GM12878 (cell line): Measurements from ENCODE around the gene DUSP10. TPM values are rescaled to one million over a fixed set of nuclear protein-coding genes. Genes with fewer than 3 reads are reported as not detected.
A peak's percentile ranks its signal among the peaks of the same experiment; 100 is the strongest.

ENCODE experiments used
- ATAC-seq: fragments of 200-7000 bp; cut with Tn5 transposase; 3 replicates; pipeline ENCODE4 v1.9.1; 2020; ENCODE audit warnings: mild to moderate bottlenecking, moderate library complexity
- BruUV-seq: library from RNA; stranded (reverse); fragments of 400-500 nt; replicated peaks from 2 replicates; lab custom pipeline; 2021; lab: Mats Ljungman, UMichigan
- CTCF ChIA-PET: fragments of 300-600 bp; sonication (Branson Sonifier 250); formaldehyde crosslinking; extraction: SDS; loops from one replicate; lab custom pipeline; 2021; ENCODE audit warnings: inconsistent platforms; lab: Yijun Ruan, JAX
- POLR2A ChIA-PET: fragments of 350-600 bp; formaldehyde crosslinking; extraction: SDS; loops from one replicate; lab custom pipeline; 2021; ENCODE audit warnings: inconsistent platforms; lab: Charles Lee
- RAD21 ChIA-PET: fragments of 300-600 bp; sonication (Branson Sonifier 250); formaldehyde crosslinking; loops from one replicate; lab custom pipeline; 2023; ENCODE audit warnings: antibody characterized with exemption; ENCODE audit not compliant: unreplicated experiment; lab: Charles Lee
- SMC1A ChIA-PET: fragments of 300-600 bp; sonication (Branson Sonifier 250); formaldehyde crosslinking; loops from one replicate; lab custom pipeline; 2023; ENCODE audit not compliant: unreplicated experiment, uncharacterized antibody; lab: Charles Lee
- DNase-seq: peaks from one replicate; pipeline ENCODE4 v3.0.0-alpha.2; 2011; ENCODE audit warnings: low read depth, low spot score
- FAIRE-seq: peaks from 3 replicates; lab custom pipeline; 2011; peaks lifted over from hg19 to GRCh38; lab: Jason Lieb, UNC
- H2AFZ ChIP-seq: 2 replicates; pipeline ENCODE4 v1.6.0; 2011; ENCODE audit warnings: low read depth, low read length, control low read depth; ENCODE audit not compliant: control insufficient read depth
- H3K27ac ChIP-seq: 2 replicates; pipeline ENCODE4 v1.5.1; 2011; ENCODE audit warnings: control low read depth; ENCODE audit not compliant: control insufficient read depth, insufficient read depth
- H3K27me3 ChIP-seq, 2 experiments: replicated peaks in 1 of 2; 2 replicates each; pipeline versions ENCODE4 v1.6.0 to v1.6.1; 2011; ENCODE audit warnings: low read length in 1 of 2; ENCODE audit not compliant: control insufficient read depth in 2 of 2, insufficient read depth in 2 of 2
- H3K36me3 ChIP-seq, 2 experiments: 2 replicates each; pipeline ENCODE4 v1.5.1; 2011; ENCODE audit warnings: low read length in 1 of 2; ENCODE audit not compliant: control insufficient read depth in 2 of 2, insufficient read depth in 2 of 2
- H3K4me1 ChIP-seq: 2 replicates; pipeline ENCODE4 v1.6.1; 2011; ENCODE audit warnings: mild to moderate bottlenecking, low read length, moderate library complexity, mixed read lengths; ENCODE audit not compliant: control insufficient read depth, insufficient read depth
- H3K4me2 ChIP-seq: 2 replicates; pipeline ENCODE4 v1.6.0; 2011; ENCODE audit warnings: control low read depth; ENCODE audit not compliant: control insufficient read depth, insufficient read depth
- H3K4me3 ChIP-seq: fragments of 200-600 bp; sonication (generic); 2 replicates; pipeline ENCODE4 v1.5.1; 2016
- H3K79me2 ChIP-seq: 2 replicates; pipeline ENCODE4 v1.6.0; 2011; ENCODE audit warnings: low read length; ENCODE audit not compliant: control insufficient read depth, insufficient read depth
- H3K9ac ChIP-seq: 2 replicates; pipeline ENCODE4 v1.8.0; 2011; ENCODE audit warnings: low read length, control low read depth, mixed read lengths; ENCODE audit not compliant: control insufficient read depth, insufficient read depth
- H3K9me3 ChIP-seq: replicated peaks from 3 replicates; pipeline ENCODE4 v1.5.1; 2011; ENCODE audit warnings: mild to moderate bottlenecking, low read length; ENCODE audit not compliant: control insufficient read depth, insufficient read depth
- H4K20me1 ChIP-seq: 2 replicates; pipeline ENCODE4 v1.6.0; 2011; ENCODE audit not compliant: control insufficient read depth, insufficient read depth
- CHD4 ChIP-seq: fragments of 200-600 bp; sonication (generic); IDR thresholded peaks from 2 replicates; pipeline ENCODE4 v1.6.1; 2016; ENCODE audit warnings: mild to moderate bottlenecking
- EGR1 ChIP-seq, 2 experiments: IDR thresholded peaks; 1 replicate in 1 of 2; 2 replicates in 1 of 2; pipeline ENCODE4 v1.6.1; 2011 to 2012; ENCODE audit warnings: low read depth in 2 of 2, low read length in 2 of 2, borderline replicate concordance in 1 of 2, mild to moderate bottlenecking in 1 of 2, moderate library complexity in 1 of 2
- ETV6 ChIP-seq, 2 experiments: fragments of 450-650 bp in 1 of 2; IDR thresholded peaks in 1 of 2; conservative IDR thresholded peaks in 1 of 2; 2 replicates each; pipeline ENCODE4 v1.6.1; 2014; ENCODE audit warnings: antibody characterized with exemption in 1 of 2, borderline replicate concordance in 1 of 2, low read depth in 1 of 2, mild to moderate bottlenecking in 1 of 2, moderate library complexity in 1 of 2
- POU2F2 ChIP-seq: IDR thresholded peaks from 3 replicates; pipeline ENCODE4 v1.6.1; 2011; ENCODE audit warnings: low read depth, mild to moderate bottlenecking, low read length, borderline replicate concordance
- RUNX3 ChIP-seq: IDR thresholded peaks from 2 replicates; pipeline ENCODE4 v1.6.1; 2012; ENCODE audit warnings: low read length, inconsistent platforms
- SMAD1 ChIP-seq: fragments of 450-650 bp; IDR thresholded peaks from 2 replicates; pipeline ENCODE4 v1.6.1; 2018; ENCODE audit warnings: mild to moderate bottlenecking, low read depth; ENCODE audit not compliant: partially characterized antibody
- SRF ChIP-seq, 2 experiments: IDR thresholded peaks; 2 replicates each; pipeline ENCODE4 v1.6.1; 2011; ENCODE audit warnings: low read depth in 2 of 2, low read length in 2 of 2, mild to moderate bottlenecking in 1 of 2, moderate library complexity in 1 of 2
- WGBS: methylation state at CpG from one replicate; pipeline ENCODE4 v1.1.6; 2016; ENCODE audit warnings: low lambda C conversion rate; ENCODE audit not compliant: insufficient replicate concordance, insufficient coverage; ENCODE audit errors: missing lambda C conversion rate; 5-methylcytosine and 5-hydroxymethylcytosine counted together
- in situ Hi-C: fragments of 300-500 bp; cut with MboI; formaldehyde crosslinking; loops from 9 replicates; pipeline ENCODE4 v1.14.3; 2018; ENCODE audit warnings: mixed read lengths
- intact Hi-C: fragments of 100-400 bp; cut with micrococcal nuclease; formaldehyde crosslinking; loops from one replicate; pipeline ENCODE4 v1.14.2; 2022; ENCODE audit not compliant: unreplicated experiment
- polyA plus RNA-seq, 11 experiments: library from polyadenylated mRNA; depleted of rRNA in 4 of 11; unstranded in 6 of 11; stranded (reverse) in 5 of 11; fragments of >200 nt; fragmentation: Nextera tagmentation in 4 of 11; fragmentation: Illumina TruSeq in 1 of 11; extraction: Ambion mirVana in 4 of 11; extraction: Trizol in 1 of 11; gene quantifications; 1 replicate in 1 of 11; 2 replicates in 10 of 11; pipeline versions ENCODE4 v1.2.1 to v1.2.3, GENCODE V29; 2011 to 2016; ENCODE audit warnings: inconsistent platforms in 2 of 11, missing spikeins in 2 of 11, low read depth in 1 of 11
- total RNA-seq, 4 experiments: library from RNA; depleted of rRNA in 3 of 4; stranded (reverse); fragments of >200 nt in 3 of 4; fragmentation: Illumina TruSeq in 1 of 4; extraction: Trizol in 1 of 4; gene quantifications; 2 replicates each; pipeline versions ENCODE4 v1.2.1 to v1.2.3, GENCODE V29; 2013 to 2021
- TF ChIP-seq, protein P1 (sequence below): fragments of 450-650 bp; IDR thresholded peaks from 2 replicates; pipeline ENCODE4 v1.6.1; 2017; ENCODE audit warnings: mild to moderate bottlenecking, moderate library complexity
- TF ChIP-seq, protein P2 (sequence below): IDR thresholded peaks from 2 replicates; pipeline ENCODE4 v1.6.1; 2012; ENCODE audit warnings: low read length, inconsistent platforms

DUSP10 gene
- total and polyA plus RNA-seq, 10 of the 15 experiments (the other 5 are each of a cell fraction or from before 2014, with no cell fraction given) = 20.3 to 38.4 (median 27.8) TPM

DNA sequence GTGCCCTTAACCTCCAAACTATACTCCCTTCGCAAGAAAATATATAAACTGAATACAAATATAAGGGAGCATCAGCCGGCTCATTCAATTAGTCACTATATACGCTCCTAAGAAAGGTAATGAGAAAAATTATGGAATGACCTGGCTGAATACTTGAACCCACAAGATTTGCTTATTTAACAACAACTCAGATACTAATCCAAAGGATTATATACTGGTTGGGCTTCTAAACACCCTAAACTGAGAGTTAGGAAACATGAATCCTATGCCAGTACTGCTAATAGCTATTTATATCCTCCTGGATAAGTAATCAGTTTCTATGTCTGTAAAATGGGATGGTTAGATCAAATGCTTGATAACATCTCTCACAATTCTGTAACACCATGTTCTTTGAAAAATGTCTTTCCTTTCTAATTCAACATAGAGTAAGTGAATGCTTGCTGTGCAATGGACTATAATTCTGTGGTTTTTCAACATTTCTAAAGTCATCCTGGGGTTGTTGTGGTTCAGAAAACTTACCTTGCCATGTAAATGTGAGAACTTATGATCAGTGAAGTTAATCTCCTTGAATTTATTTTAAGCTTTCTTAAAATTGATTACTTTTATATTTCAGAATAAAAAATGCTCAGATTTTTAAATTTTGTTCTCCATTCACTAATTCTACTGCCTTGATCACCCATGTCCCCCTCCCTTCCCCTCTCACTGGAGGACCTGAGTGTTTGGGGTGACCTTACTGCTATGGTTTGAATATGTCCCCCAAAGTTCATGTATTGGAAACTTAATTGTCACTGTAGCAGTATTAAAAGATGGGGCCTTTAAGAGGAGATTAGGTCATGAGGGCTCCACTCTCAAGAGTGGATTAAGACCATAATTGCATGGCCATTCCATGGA lies 14.5 kb downstream of the DUSP10 start (continued):
- TF ChIP-seq RUNX3 = peak; percentile 94

DNA sequence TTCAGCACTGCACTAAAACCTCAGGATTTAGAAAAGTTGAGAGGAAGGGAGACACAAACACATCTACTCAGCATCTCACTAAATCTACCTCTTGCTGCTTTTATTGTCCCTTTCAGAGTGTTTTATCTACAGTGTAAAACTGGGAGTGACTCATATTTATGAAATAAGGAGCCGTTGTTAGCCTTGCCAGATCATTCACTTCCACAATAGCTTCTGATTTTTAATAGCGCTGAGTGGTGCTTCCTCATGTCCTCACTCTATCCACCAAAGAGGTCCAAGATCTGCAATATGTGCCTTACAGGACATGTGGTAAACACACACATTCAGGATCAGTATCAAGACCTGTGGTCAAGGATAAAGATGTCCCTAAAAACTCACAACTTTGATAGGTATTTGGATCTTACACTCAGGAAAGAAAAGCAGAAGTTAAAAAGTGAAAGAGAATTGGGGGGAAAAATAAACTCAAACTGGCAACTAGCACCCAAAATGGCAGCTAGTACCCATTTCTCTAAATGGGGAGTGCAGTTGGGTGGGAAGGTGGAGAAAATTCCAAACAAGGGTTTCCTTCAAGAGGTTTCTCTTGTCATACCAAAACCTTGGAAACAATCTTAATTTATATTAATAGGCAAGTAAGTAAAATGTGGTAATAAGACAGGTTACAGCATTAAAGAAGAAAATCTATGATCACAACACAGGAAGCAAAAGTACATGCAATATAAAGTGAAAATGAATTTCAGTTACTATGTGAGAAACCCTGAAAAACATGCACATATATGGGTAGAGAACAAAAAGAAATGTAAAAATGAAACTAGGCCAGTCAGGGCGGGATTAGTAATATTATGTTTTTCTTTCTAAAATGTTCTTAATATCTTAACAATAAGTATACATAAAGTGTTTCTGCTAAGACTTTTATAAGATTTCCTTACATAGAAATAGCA lies 15.9 kb downstream of the DUSP10 start:
- H3K27ac ChIP-seq = peak overlapping the region; percentile 92
- no peak for DNase-seq
- intact Hi-C loops = loop anchor here (1.0 kb wide), 1 partner anchor 13 kb away; no protein-coding TSS in a partner anchor
- no peaks in the 10 kb centered on the region for H3K27me3 ChIP-seq
- ChIA-PET RAD21 (interaction anchor here (0.7 to 7.1 kb wide), 12 partner anchors 8 to 183 kb away, joined by 3 to 38 read pairs (median 6); partner anchors contain the start of gene DUSP10), CTCF (interaction anchor here (0.9 to 4.4 kb wide), 12 partner anchors 8 to 248 kb away, joined by 3 to 29 read pairs (median 4); partner anchors contain the start of gene DUSP10), SMC1A (interaction anchor here (0.7 to 18.3 kb wide), 10 partner anchors 8 to 441 kb away, joined by 3 to 292 read pairs (median 6); partner anchors contain the start of gene DUSP10), POLR2A (interaction anchor here (0.5 to 14.6 kb wide), 5 partner anchors 8 to 72 kb away, joined by 3 to 194 read pairs (median 5); partner anchors contain the start of gene DUSP10)
- H2AFZ ChIP-seq = peak overlapping the region; percentile 52
- WGBS = 31% methylated on average over 3 of the region's 3 CpGs
- peak overlapping the region; percentile 85 for H3K4me2 ChIP-seq
- no peaks in the 10 kb centered on the region for H4K20me1 ChIP-seq
- no peak for FAIRE-seq
- H3K79me2 ChIP-seq = peaks cover 100% of the 10 kb centered on the region
- in situ Hi-C loops = loop anchor here (10.0 kb wide), 1 partner anchor 439 kb away; no protein-coding TSS in a partner anchor
- H3K36me3 ChIP-seq = peaks cover 15 to 16% of the 10 kb centered on the region in 2 experiments
- peak overlapping the region; percentile 51 for H3K9ac ChIP-seq
- BruUV-seq = no TSS peak
- ATAC-seq = peak; percentile 67
- H3K4me3 ChIP-seq = peak overlapping the region; percentile 6; the same call in 1 of the 2 replicates
- H3K9me3 ChIP-seq = peaks cover 22% of the 10 kb centered on the region
- peaks cover 52% of the 10 kb centered on the region for H3K4me1 ChIP-seq
- no peak for TF ChIP-seq POU2F2
- peak; percentile 44 to 88; a peak in 2 of 4 replicates for TF ChIP-seq SRF (IDR thresholded peaks at IDR 0.05; ENCODE audit: low read depth in 2 of 2, low read length in 2 of 2)
- no peak for TF ChIP-seq SMAD1
- TF ChIP-seq, protein P1, sequence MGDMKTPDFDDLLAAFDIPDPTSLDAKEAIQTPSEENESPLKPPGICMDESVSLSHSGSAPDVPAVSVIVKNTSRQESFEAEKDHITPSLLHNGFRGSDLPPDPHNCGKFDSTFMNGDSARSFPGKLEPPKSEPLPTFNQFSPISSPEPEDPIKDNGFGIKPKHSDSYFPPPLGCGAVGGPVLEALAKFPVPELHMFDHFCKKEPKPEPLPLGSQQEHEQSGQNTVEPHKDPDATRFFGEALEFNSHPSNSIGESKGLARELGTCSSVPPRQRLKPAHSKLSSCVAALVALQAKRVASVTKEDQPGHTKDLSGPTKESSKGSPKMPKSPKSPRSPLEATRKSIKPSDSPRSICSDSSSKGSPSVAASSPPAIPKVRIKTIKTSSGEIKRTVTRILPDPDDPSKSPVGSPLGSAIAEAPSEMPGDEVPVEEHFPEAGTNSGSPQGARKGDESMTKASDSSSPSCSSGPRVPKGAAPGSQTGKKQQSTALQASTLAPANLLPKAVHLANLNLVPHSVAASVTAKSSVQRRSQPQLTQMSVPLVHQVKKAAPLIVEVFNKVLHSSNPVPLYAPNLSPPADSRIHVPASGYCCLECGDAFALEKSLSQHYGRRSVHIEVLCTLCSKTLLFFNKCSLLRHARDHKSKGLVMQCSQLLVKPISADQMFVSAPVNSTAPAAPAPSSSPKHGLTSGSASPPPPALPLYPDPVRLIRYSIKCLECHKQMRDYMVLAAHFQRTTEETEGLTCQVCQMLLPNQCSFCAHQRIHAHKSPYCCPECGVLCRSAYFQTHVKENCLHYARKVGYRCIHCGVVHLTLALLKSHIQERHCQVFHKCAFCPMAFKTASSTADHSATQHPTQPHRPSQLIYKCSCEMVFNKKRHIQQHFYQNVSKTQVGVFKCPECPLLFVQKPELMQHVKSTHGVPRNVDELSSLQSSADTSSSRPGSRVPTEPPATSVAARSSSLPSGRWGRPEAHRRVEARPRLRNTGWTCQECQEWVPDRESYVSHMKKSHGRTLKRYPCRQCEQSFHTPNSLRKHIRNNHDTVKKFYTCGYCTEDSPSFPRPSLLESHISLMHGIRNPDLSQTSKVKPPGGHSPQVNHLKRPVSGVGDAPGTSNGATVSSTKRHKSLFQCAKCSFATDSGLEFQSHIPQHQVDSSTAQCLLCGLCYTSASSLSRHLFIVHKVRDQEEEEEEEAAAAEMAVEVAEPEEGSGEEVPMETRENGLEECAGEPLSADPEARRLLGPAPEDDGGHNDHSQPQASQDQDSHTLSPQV = peak; percentile 67; the same call in 1 of the 2 replicates
- TF ChIP-seq, protein P2, sequence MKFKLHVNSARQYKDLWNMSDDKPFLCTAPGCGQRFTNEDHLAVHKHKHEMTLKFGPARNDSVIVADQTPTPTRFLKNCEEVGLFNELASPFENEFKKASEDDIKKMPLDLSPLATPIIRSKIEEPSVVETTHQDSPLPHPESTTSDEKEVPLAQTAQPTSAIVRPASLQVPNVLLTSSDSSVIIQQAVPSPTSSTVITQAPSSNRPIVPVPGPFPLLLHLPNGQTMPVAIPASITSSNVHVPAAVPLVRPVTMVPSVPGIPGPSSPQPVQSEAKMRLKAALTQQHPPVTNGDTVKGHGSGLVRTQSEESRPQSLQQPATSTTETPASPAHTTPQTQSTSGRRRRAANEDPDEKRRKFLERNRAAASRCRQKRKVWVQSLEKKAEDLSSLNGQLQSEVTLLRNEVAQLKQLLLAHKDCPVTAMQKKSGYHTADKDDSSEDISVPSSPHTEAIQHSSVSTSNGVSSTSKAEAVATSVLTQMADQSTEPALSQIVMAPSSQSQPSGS = peak; percentile 26; the same call in 1 of the 2 replicates
- 0 out of 4 replicates have a peak, but pooled peaks of 1 of the 2 experiments have one; percentile 11 for TF ChIP-seq ETV6 (conservative IDR thresholded peaks at IDR 0.05 in 1 of 2, IDR thresholded peaks at IDR 0.05 in 1 of 2; ENCODE audit: borderline replicate concordance in 1 of 2, low read depth in 1 of 2)
- no peak for TF ChIP-seq CHD4
- TF ChIP-seq EGR1 (IDR thresholded peaks at IDR 0.05; ENCODE audit: borderline replicate concordance in 1 of 2, low read depth in 2 of 2, low read length in 2 of 2) = no peak
